Heart left ventricle (tissue), 16 donors: ENCODE data around the gene KDM3A. TPM values are rescaled to one million over a fixed set of nuclear protein-coding genes. Genes with fewer than 3 reads are reported as not detected.

Experiments
- ATAC-seq, 4 donors: fragments of 200-7000 bp; cut with Tn5 transposase; one replicate each; pipeline ENCODE4 v1.9.1; 2020 to 2022; ENCODE audit warnings: moderate library complexity in 4 of 4, mild to moderate bottlenecking in 3 of 4, moderate number of reproducible peaks in 1 of 4
- DNase-seq, 5 donors: peaks; one replicate each; pipeline ENCODE4 v3.0.0-alpha.2; 2020
- H3K27ac ChIP-seq, 12 donors: fragments of 200-600 bp; sonication (generic) in 4 of 12; one replicate each; pipeline versions ENCODE4 v1.5.0 to v1.8.0; 2016 to 2022; ENCODE audit warnings: mild to moderate bottlenecking in 2 of 12
- H3K27me3 ChIP-seq, 9 donors: fragments of 200-600 bp; sonication (generic) in 2 of 9; one replicate each; pipeline versions ENCODE4 v1.5.1 to v1.8.0; 2016 to 2022; ENCODE audit warnings: mild to moderate bottlenecking in 3 of 9
- H3K36me3 ChIP-seq, 9 donors: fragments of 200-600 bp; sonication (generic) in 2 of 9; one replicate each; pipeline versions ENCODE4 v1.5.0 to v1.8.0; 2018 to 2022; ENCODE audit warnings: mild to moderate bottlenecking in 2 of 9
- H3K4me1 ChIP-seq, 12 donors: fragments of 200-600 bp; sonication (generic) in 4 of 12; one replicate each; pipeline versions ENCODE4 v1.5.0 to v1.8.0; 2016 to 2022; ENCODE audit warnings: mild to moderate bottlenecking in 3 of 12
- H3K4me3 ChIP-seq, 12 donors: fragments of 200-600 bp; sonication (generic) in 4 of 12; one replicate each; pipeline versions ENCODE4 v1.5.0 to v1.8.0; 2017 to 2022; ENCODE audit warnings: mild to moderate bottlenecking in 9 of 12, moderate library complexity in 4 of 12
- H3K9me3 ChIP-seq, 12 donors: fragments of 200-600 bp; sonication (generic) in 4 of 12; one replicate each; pipeline versions ENCODE4 v1.5.0 to v1.8.0; 2016 to 2022; ENCODE audit warnings: mild to moderate bottlenecking in 1 of 12
- CTCF ChIP-seq, 12 donors: fragments of 200-600 bp; sonication (generic) in 4 of 12; IDR thresholded peaks; one replicate each; pipeline versions ENCODE4 v1.5.0 to v1.8.0; 2018 to 2022; ENCODE audit warnings: antibody characterized with exemption in 12 of 12, mild to moderate bottlenecking in 5 of 12
- POLR2A ChIP-seq, 2 donors: fragments of 450-650 bp; IDR thresholded peaks; one replicate each; pipeline ENCODE4 v1.6.1; 2017; ENCODE audit warnings: antibody characterized with exemption in 2 of 2, mild to moderate bottlenecking in 2 of 2, moderate library complexity in 2 of 2
- WGBS, 4 donors: extraction: QIAGEN DNeasy Blood & Tissue Kit in 2 of 4; methylation state at CpG; one replicate each; pipeline versions ENCODE4 v1.1.5 to v1.1.7; 2013 to 2018; 5-methylcytosine and 5-hydroxymethylcytosine counted together
- intact Hi-C, 10 donors: fragments of 100-400 bp; cut with DNase I; formaldehyde crosslinking; loops; one replicate each; pipeline versions ENCODE4 v1.11.1 to v1.14.2; 2022
- polyA plus RNA-seq, 2 donors: library from polyadenylated mRNA; stranded (reverse); fragments of 200-250 nt; gene quantifications; one replicate each; pipeline ENCODE4 v1.2.3, GENCODE V29; 2013
- total RNA-seq, 9 donors: library from RNA; depleted of rRNA in 2 of 9; stranded (reverse); fragments of >200 nt in 2 of 9; fragmentation: NEBNext Ultra II Directional in 3 of 9; extraction: Animal tissue kit (Norgen Biotek cat#: 25700) in 3 of 9; gene quantifications; one replicate each; pipeline versions ENCODE4 v1.1.0 to v1.2.4, GENCODE V29; 2016 to 2023
- donor health status: ischemic (EF 13 %, LVEDD 7.1; RV severe dilation, severe dysfunction).
- donor health status: healthy with polysubstance abuse.
- donor health status: DM: no; HTN: yes; CAD: no.
- donor health status: DM: no; HTN: no; CAD: no.
- donor health status: ischemic (EF 25% LVEDD 6.9; RV normal size, moderate dysfunction).
- donor health status: ischemic (EF 25% LVEDD 5.7; RV mildly dilated, moderate dysfunction).
- donor health status: healthy.
- donor health status: DM: yes; HTN: yes; CAD: no.
- donor health status: ischemic (EF 35%, LVEDD 5.7; RV mildly dilated, moderate dysfunction).
- donor health status: nonischemic (EF 11% LVEDD 7.7; RV severe dilation, severe dysfunction).
- donor health status: DM: yes; HTN: yes; CAD: no.
- donor health status: PGD.
- donor health status: ischemic (EF 29% LVEDD 5.4; RV normal size, mild dysfunction).
- donor health status: nonischemic (EF 23%, LVEDD 6.1; RV moderate dilation, normal function).

KDM3A gene
- total and polyA plus RNA-seq, 11 donors = 13.5 to 44.0 (median 32.5) TPM

- WGBS, 4 donors = 75 to 89% (median 83%) methylated on average over 1 of the region's 1 CpG
- no peak overlapping the region for H3K4me3 ChIP-seq
- no peak for DNase-seq
- ATAC-seq = no peak
- H3K4me1 ChIP-seq = peaks cover 0 to 54% (median 27%) of the 10 kb centered on the region in 12 donors
- TF ChIP-seq POLR2A (IDR thresholded peaks at IDR 0.05) (no peak), CTCF (IDR thresholded peaks at IDR 0.05) (no peak)
- H3K27me3 ChIP-seq = no peaks in the 10 kb centered on the region
- no peaks in the 10 kb centered on the region for H3K9me3 ChIP-seq
- H3K27ac ChIP-seq = no peak overlapping the region
- intact Hi-C loops = loop anchor here in 1 of 10 donors (10.0 kb wide), 1 partner anchor 158 kb away; the partner anchor contains the start of gene RNF103
- peaks cover 0 to 100% (median 97%) of the 10 kb centered on the region in 9 donors for H3K36me3 ChIP-seq
Measured at GRCh38 chr2:86466306-86466705, 25.1 kb downstream of the KDM3A start.

- intact Hi-C loops = loop anchor here in 2 of 10 donors (2.0 to 10.0 kb wide), 2 partner anchors 26 to 156 kb away; partner anchors contain the start of gene RNF103 (in 1 of the 2)
- no peak overlapping the region for H3K27ac ChIP-seq
- H3K9me3 ChIP-seq = no peaks in the 10 kb centered on the region
- no peaks in the 10 kb centered on the region for H3K27me3 ChIP-seq
- H3K4me3 ChIP-seq = no peak overlapping the region
- no peak for ATAC-seq
- H3K36me3 ChIP-seq = peaks cover 0 to 100% (median 97%) of the 10 kb centered on the region in 9 donors
- peaks cover 0 to 47% (median 26%) of the 10 kb centered on the region in 12 donors for H3K4me1 ChIP-seq
- no peak for DNase-seq
- no peak for TF ChIP-seq CTCF (IDR thresholded peaks at IDR 0.05)
- 58 to 70% (median 67%) methylated on average over 7 of the region's 7 CpGs for WGBS, 4 donors
Measured at GRCh38 chr2:86468162-86469033, 27.2 kb downstream of the KDM3A start.

GRCh38 chr2:86470890-86471289, 29.7 kb downstream of the KDM3A start:
- no peaks in the 10 kb centered on the region for H3K9me3 ChIP-seq
- H3K4me1 ChIP-seq = peaks cover 0 to 32% (median 12%) of the 10 kb centered on the region in 12 donors
- intact Hi-C loops = loop anchor here in 1 of 10 donors (10.0 kb wide), 1 partner anchor 94 kb away; the partner anchor contains the start of gene CHMP3
- H3K27me3 ChIP-seq = no peaks in the 10 kb centered on the region
- H3K36me3 ChIP-seq = peaks cover 0 to 99% (median 95%) of the 10 kb centered on the region in 9 donors
- ATAC-seq = no peak
- no peak overlapping the region for H3K27ac ChIP-seq
- no peak for TF ChIP-seq CTCF (IDR thresholded peaks at IDR 0.05)
- TF ChIP-seq POLR2A (IDR thresholded peaks at IDR 0.05) = no peak
- no peak overlapping the region for H3K4me3 ChIP-seq
- DNase-seq = no peak
- WGBS, 4 donors = 82 to 96% (median 95%) methylated on average over 1 of the region's 1 CpG

GRCh38 chr2:86471637-86472036, 30.5 kb downstream of the KDM3A start:
- H3K27me3 ChIP-seq = no peaks in the 10 kb centered on the region
- intact Hi-C loops = loop anchor here in 1 of 10 donors (10.0 kb wide), 1 partner anchor 93 kb away; the partner anchor contains the start of gene CHMP3
- peaks cover 0 to 99% (median 95%) of the 10 kb centered on the region in 9 donors for H3K36me3 ChIP-seq
- ATAC-seq (no peak), DNase-seq (no peak)
- H3K27ac ChIP-seq = no peak overlapping the region
- H3K4me1 ChIP-seq = peaks cover 0 to 33% (median 13%) of the 10 kb centered on the region in 12 donors
- no peak for TF ChIP-seq POLR2A (IDR thresholded peaks at IDR 0.05)
- no peaks in the 10 kb centered on the region for H3K9me3 ChIP-seq
- 93 to 96% (median 96%) methylated on average over 6 of the region's 6 CpGs for WGBS, 4 donors
- H3K4me3 ChIP-seq = no peak overlapping the region
